ENCODE data around the gene RNF8.

GRCh38 chr6:37340639-37340943 lies 13.2 kb upstream of the RNF8 start:
- TF ChIP-seq CTCF (IDR thresholded peaks at IDR 0.05) (no peak), POLR2AphosphoS5 (IDR thresholded peaks at IDR 0.05) (no peak)
